ENCODE results near the gene PTPN2. TPM values are rescaled to one million over a fixed set of nuclear protein-coding genes. Genes with fewer than 3 reads are reported as not detected.

Gene PTPN2
- total RNA-seq, 1 experiment from 2014 or later = 44.7 TPM

DNA sequence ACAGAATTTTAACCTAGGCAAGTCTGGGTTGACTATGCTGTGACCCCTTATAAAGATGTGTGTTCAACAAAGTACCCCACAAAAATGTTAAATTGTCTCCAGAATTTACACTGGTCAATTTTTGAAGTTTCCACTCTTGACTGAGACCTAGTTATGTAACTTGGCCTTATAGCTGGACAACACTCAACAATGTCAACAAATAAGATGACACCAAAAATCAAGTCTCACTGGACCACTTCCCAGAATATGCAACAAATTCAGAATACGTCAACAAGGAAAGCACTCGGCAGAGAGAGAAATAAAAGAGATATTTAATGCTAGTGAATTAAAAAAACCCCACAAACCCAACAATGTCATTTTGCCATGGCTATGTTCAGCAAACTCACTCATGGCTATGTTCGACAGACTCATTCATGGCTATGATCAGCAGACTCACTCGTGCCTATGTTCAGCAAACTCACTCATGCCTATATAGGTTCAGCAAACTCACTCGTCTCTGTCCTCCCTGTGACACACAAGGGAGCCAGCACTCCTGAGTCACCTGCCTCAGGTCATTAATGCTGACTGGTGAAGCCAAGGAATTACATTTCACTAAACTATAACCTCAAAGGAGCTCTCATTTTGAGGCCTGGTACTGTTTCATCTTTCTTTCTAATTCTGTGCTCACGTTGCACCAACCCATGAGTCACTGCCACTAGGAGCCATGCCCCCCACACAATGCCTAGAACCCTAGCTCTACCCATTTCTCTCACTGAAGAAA lies 72.7 kb downstream of the PTPN2 start:
- Histone ChIP-seq H3K9me3 (ENCODE audit: low read depth, low read length, poor library complexity, severe bottlenecking) (no peaks in the 10 kb centered on the region), H3K4me3 (ENCODE audit: low read depth, low read length, poor library complexity, severe bottlenecking) (no peak overlapping the region), H3K36me3 (ENCODE audit: insufficient read depth, low read length, poor library complexity, severe bottlenecking) (peaks cover 5% of the 10 kb centered on the region), H3K27me3 (replicated peaks; ENCODE audit: insufficient read depth, low read depth, low read length, poor library complexity) (no peaks in the 10 kb centered on the region), H3K4me1 (ENCODE audit: insufficient read depth, low read length, poor library complexity, severe bottlenecking) (no peaks in the 10 kb centered on the region), H3K27ac (ENCODE audit: low read depth, low read length, poor library complexity, severe bottlenecking) (no peak overlapping the region)
- intact Hi-C loops (cut with micrococcal nuclease; ENCODE audit: unreplicated experiment) = no loop called here
- TF ChIP-seq CTCF (conservative IDR thresholded peaks at IDR 0.05; ENCODE audit: low read depth, low read length) = no peak
- no peak for TF ChIP-seq EZH2 (IDR thresholded peaks at IDR 0.05; ENCODE audit: borderline replicate concordance, low read depth, low read length, poor library complexity, severe bottlenecking)
- BruUV-seq (replicated peaks) = no TSS peak
- DNase-seq (ENCODE audit: low spot score) = no peak
- POLR2A ChIA-PET (ENCODE audit: low non-redundant PET) = no interaction called here
- CTCF ChIA-PET = no interaction called here

- no peak overlapping the region for H3K4me3 ChIP-seq (ENCODE audit: low read depth, low read length, poor library complexity, severe bottlenecking)
- intact Hi-C loops (cut with micrococcal nuclease; ENCODE audit: unreplicated experiment) = no loop called here
- BruUV-seq (replicated peaks) = no TSS peak
- H3K27me3 ChIP-seq (replicated peaks; ENCODE audit: insufficient read depth, low read depth, low read length, poor library complexity) = no peaks in the 10 kb centered on the region
- peaks cover 11% of the 10 kb centered on the region for H3K36me3 ChIP-seq (ENCODE audit: insufficient read depth, low read length, poor library complexity, severe bottlenecking)
- no peak for DNase-seq (ENCODE audit: low spot score)
- no peak for TF ChIP-seq EZH2 (IDR thresholded peaks at IDR 0.05; ENCODE audit: borderline replicate concordance, low read depth, low read length, poor library complexity, severe bottlenecking)
- no peak for TF ChIP-seq CTCF (conservative IDR thresholded peaks at IDR 0.05; ENCODE audit: low read depth, low read length)
- CTCF ChIA-PET = no interaction called here
- POLR2A ChIA-PET (ENCODE audit: low non-redundant PET) = no interaction called here
- no peaks in the 10 kb centered on the region for H3K4me1 ChIP-seq (ENCODE audit: insufficient read depth, low read length, poor library complexity, severe bottlenecking)
- no peak overlapping the region for H3K27ac ChIP-seq (ENCODE audit: low read depth, low read length, poor library complexity, severe bottlenecking)
- H3K9me3 ChIP-seq (ENCODE audit: low read depth, low read length, poor library complexity, severe bottlenecking) = no peaks in the 10 kb centered on the region
Measured at GRCh38 chr18:12803069-12803936, 80.7 kb downstream of the PTPN2 start.

DNA sequence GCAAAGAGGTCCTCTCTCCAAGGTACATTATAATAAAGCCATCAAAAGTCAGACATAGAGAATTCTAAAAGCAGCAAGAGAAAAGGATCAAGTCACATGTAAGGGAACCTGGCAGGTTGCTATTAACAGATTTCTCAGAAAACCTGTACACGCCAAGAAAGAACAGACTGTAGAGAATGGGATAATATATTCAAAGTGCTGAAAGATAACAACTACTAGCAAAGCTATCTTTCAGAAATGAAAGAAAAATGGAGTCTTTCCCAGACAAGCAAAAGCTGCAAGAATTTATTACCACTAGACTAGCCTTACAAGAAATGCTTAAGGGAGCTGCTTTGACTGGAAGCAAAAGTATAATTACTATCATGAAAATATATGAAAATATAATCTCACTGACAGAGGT lies 81.5 kb downstream of the PTPN2 start:
- intact Hi-C loops (cut with micrococcal nuclease; ENCODE audit: unreplicated experiment) = no loop called here
- Histone ChIP-seq H3K27ac (ENCODE audit: low read depth, low read length, poor library complexity, severe bottlenecking) (no peak overlapping the region), H3K9me3 (ENCODE audit: low read depth, low read length, poor library complexity, severe bottlenecking) (no peaks in the 10 kb centered on the region), H3K27me3 (replicated peaks; ENCODE audit: insufficient read depth, low read depth, low read length, poor library complexity) (no peaks in the 10 kb centered on the region), H3K36me3 (ENCODE audit: insufficient read depth, low read length, poor library complexity, severe bottlenecking) (peaks cover 11% of the 10 kb centered on the region), H3K4me1 (ENCODE audit: insufficient read depth, low read length, poor library complexity, severe bottlenecking) (no peaks in the 10 kb centered on the region), H3K4me3 (ENCODE audit: low read depth, low read length, poor library complexity, severe bottlenecking) (no peak overlapping the region)
- CTCF ChIA-PET = no interaction called here
- no peak for DNase-seq (ENCODE audit: low spot score)
- POLR2A ChIA-PET (ENCODE audit: low non-redundant PET) = no interaction called here
- TF ChIP-seq EZH2 (IDR thresholded peaks at IDR 0.05; ENCODE audit: borderline replicate concordance, low read depth, low read length, poor library complexity, severe bottlenecking) (no peak), CTCF (conservative IDR thresholded peaks at IDR 0.05; ENCODE audit: low read depth, low read length) (no peak)
- no TSS peak for BruUV-seq (replicated peaks)

Measured in A673 (cell line).